Activated B cell treated with CpG ODN at 0.5 μM for 24 hours (primary cell): ENCODE measurements around the gene AUTS2. TPM values are rescaled to one million over a fixed set of nuclear protein-coding genes. Genes with fewer than 3 reads are reported as not detected.

Source experiments
- ATAC-seq: fragments of 200-7000 bp; cut with Tn5 transposase; one replicate; pipeline ENCODE4 v1.10.0; 2021; ENCODE audit warnings: low read depth, mild to moderate bottlenecking, moderate library complexity
- CTCF ChIA-PET: fragments of 350-600 bp; sonication (Branson Sonifier 250); formaldehyde crosslinking; loops from one replicate; lab custom pipeline; 2021; ENCODE audit warnings: antibody characterized with exemption; lab: Charles Lee
- POLR2A ChIA-PET: fragments of 350-600 bp; sonication (Branson Sonifier 250); formaldehyde crosslinking; loops from one replicate; lab custom pipeline; 2021; ENCODE audit warnings: antibody characterized with exemption; lab: Charles Lee
- DNase-seq: peaks from one replicate; pipeline ENCODE4 v3.0.0; 2022
- H3K27ac Mint-ChIP-seq: one replicate; pipeline ENCODE4 v1.8.0; 2020; ENCODE audit warnings: mixed read lengths
- H3K27me3 Mint-ChIP-seq: one replicate; pipeline ENCODE4 v1.8.0; 2021; ENCODE audit warnings: mixed read lengths
- H3K36me3 Mint-ChIP-seq: one replicate; pipeline ENCODE4 v1.8.0; 2021; ENCODE audit warnings: low read depth, mixed read lengths
- H3K4me1 Mint-ChIP-seq: one replicate; pipeline ENCODE4 v1.8.0; 2021; ENCODE audit warnings: mixed read lengths
- H3K4me3 Mint-ChIP-seq: one replicate; pipeline ENCODE4 v1.8.0; 2020; ENCODE audit warnings: mild to moderate bottlenecking, mixed read lengths
- H3K9me3 Mint-ChIP-seq: one replicate; pipeline ENCODE4 v1.8.0; 2020; ENCODE audit warnings: mixed read lengths
- intact Hi-C: fragments of 100-400 bp; cut with micrococcal nuclease; formaldehyde crosslinking; loops from one replicate; pipeline ENCODE4 v1.15.1; 2024
- total RNA-seq: library from RNA; stranded (reverse); gene quantifications from 2 replicates; pipeline ENCODE4 v1.2.3, GENCODE V29; 2022
- TF ChIP-seq, protein P1 (sequence below): fragments of 200-600 bp; IDR thresholded peaks from one replicate; pipeline ENCODE4 v1.8.0; 2022; ENCODE audit warnings: antibody characterized with exemption, mild to moderate bottlenecking

The AUTS2 gene
- total RNA-seq, 1 donor from 2014 or later = 15.9 TPM

DNA sequence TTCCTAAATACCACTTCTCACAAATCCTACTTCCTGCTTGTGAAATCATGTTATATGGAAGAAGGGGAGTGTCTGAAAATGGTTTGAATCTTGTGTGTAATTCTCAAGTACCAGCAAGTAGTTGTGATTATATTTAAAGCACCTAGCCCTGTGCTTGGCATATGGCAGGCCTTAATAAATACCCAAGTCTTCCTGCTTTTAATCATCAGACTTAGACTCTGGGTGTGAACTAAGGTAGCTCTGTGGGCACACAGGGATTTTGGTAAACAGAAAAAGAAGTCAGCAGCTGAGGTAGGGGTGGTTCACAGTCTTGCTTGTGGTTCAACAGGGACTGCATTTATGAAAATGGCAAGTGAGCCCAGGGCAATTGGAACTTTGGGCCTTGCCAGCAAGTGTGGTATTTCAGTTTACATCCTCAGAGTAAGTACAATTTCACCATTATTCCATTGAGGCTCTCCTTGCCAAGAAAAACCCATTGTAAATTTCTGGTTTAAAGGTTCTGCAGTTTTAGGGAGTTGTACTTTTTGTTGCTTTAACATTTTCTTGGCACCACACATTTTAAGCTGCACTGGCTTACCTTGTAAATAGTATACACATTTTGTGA lies 215.5 kb downstream of the AUTS2 start:
- ChIA-PET POLR2A (no interaction called here), CTCF (no interaction called here)
- DNase-seq = no peak
- Mint-ChIP-seq H3K27ac (no peak overlapping the region), H3K4me3 (no peak overlapping the region), H3K9me3 (no peaks in the 10 kb centered on the region), H3K27me3 (no peaks in the 10 kb centered on the region), H3K36me3 (no peaks in the 10 kb centered on the region), H3K4me1 (no peaks in the 10 kb centered on the region)
- ATAC-seq = no peak
- TF ChIP-seq, protein P1, sequence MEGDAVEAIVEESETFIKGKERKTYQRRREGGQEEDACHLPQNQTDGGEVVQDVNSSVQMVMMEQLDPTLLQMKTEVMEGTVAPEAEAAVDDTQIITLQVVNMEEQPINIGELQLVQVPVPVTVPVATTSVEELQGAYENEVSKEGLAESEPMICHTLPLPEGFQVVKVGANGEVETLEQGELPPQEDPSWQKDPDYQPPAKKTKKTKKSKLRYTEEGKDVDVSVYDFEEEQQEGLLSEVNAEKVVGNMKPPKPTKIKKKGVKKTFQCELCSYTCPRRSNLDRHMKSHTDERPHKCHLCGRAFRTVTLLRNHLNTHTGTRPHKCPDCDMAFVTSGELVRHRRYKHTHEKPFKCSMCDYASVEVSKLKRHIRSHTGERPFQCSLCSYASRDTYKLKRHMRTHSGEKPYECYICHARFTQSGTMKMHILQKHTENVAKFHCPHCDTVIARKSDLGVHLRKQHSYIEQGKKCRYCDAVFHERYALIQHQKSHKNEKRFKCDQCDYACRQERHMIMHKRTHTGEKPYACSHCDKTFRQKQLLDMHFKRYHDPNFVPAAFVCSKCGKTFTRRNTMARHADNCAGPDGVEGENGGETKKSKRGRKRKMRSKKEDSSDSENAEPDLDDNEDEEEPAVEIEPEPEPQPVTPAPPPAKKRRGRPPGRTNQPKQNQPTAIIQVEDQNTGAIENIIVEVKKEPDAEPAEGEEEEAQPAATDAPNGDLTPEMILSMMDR = no peak
- intact Hi-C loops = no loop called here

DNA sequence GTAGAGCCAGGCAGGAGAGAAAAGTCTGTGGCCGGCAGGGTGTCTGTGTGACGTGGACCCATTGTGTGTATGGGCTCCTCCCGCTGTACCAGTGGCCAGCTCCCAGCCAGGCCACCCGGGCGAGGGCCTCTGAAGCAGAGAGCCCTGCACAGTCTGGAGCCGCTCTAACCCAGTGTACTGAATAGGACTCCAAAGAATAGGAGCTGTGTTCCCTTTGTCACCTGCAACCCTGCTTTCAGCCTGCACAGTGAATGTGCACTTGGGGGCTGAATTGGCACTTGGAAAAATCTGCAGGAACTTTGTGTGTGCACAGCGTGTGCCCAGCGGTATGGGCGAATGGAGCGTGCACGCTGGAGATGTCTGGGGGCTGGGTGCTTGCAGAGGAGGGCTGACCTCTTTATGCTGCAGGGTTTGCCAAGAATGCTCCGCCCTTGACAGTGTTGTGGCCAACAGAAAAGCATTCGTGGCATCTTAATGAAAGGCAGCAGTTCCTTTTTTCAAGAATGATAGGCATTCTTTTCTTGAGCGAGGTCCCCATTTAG lies 216.2 kb downstream of the AUTS2 start:
- no peak overlapping the region for H3K4me3 Mint-ChIP-seq
- no peaks in the 10 kb centered on the region for H3K27me3 Mint-ChIP-seq
- H3K9me3 Mint-ChIP-seq = no peaks in the 10 kb centered on the region
- H3K36me3 Mint-ChIP-seq = no peaks in the 10 kb centered on the region
- ATAC-seq = no peak
- intact Hi-C loops = no loop called here
- TF ChIP-seq, protein P1 = no peak
- ChIA-PET POLR2A (no interaction called here), CTCF (no interaction called here)
- no peak for DNase-seq
- H3K27ac Mint-ChIP-seq = no peak overlapping the region
- no peaks in the 10 kb centered on the region for H3K4me1 Mint-ChIP-seq

DNA sequence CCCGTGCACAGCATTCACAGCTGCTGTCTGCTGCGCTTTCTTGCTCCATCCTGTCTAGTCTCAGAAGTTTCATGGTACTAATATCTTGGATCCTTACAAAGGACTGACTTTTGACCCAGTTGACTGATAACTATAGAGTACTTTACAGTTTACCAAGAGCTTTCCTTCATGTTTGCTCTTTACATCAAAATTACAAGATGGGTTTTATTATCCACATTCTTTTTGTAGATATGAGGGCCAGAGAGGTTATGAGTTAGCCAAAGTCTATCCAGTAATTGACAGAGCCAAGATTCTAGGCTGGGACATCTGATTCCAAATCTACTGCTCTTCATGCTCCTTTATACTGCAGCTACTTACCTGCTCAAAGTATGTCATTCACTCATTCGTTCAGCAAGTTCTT lies 218.2 kb downstream of the AUTS2 start:
- no peak for ATAC-seq

DNA sequence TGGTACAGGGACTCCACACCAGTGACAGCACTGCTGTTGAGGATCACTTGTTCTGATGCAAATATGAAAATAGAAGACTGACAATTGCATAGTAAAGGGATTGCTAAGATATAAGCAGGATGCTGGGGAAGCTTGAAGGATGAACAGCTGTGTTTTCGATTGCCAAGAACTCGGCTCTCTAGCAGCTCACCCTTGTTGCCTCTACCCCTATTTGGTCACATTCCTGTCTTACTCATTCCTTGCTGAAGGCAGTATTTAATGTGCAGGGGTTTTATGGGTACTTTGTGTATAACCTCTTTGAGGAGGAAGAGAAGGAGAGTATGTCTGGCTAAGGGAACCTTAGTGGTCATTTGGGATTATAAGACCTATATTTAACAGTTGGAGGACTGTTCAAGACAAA lies 218.8 kb downstream of the AUTS2 start:
- no peak overlapping the region for H3K27ac Mint-ChIP-seq
- CTCF ChIA-PET = no interaction called here
- intact Hi-C loops = no loop called here

More for the DNA sequence above, 218.2 kb downstream of the AUTS2 start:
- intact Hi-C loops = no loop called here
- H3K36me3 Mint-ChIP-seq = no peaks in the 10 kb centered on the region
- H3K4me1 Mint-ChIP-seq = peaks cover 2% of the 10 kb centered on the region
- TF ChIP-seq, protein P1 = no peak
- no peaks in the 10 kb centered on the region for H3K27me3 Mint-ChIP-seq
- no peak for DNase-seq
- H3K9me3 Mint-ChIP-seq = no peaks in the 10 kb centered on the region
- H3K27ac Mint-ChIP-seq = no peak overlapping the region
- CTCF ChIA-PET = no interaction called here
- no peak overlapping the region for H3K4me3 Mint-ChIP-seq
- POLR2A ChIA-PET = no interaction called here

DNA sequence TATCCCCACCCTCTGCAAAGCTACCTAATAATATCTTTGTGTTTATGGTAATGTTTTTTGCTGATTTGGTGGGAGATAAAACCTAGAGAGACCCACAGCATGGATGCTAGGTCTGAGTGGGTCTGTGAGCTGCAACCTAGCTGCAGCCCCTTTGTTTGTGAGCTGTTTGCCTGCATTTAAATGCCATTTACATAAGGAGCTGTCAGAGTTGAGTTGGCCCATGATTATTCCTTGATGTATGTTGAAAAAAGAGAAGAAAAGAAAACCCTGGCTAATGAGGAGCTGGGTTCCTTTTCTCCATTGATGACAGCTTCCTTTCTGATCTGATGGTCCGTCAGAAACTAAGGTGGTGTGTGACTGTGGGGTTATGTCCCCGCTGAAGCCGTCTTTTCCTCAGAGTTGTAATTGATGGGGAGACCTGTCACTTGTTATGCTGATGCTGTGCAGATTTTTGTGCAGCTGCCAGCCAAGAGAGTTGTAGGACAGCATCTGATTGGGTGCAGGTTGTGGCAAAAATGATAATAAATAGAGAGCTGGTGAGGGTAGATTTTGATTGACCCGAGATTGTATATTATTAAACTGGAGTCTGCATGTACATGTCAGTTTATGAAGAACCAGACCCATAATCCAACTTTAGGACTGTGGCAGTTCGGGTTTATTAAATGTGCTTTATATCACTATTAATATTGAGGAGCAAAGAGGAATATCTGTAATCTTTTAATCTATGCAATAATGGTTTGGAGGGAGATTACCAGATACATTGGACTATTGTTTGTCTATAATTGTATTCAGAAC lies 219.8 kb downstream of the AUTS2 start:
- Mint-ChIP-seq H3K4me3 (no peak overlapping the region), H3K27ac (no peak overlapping the region), H3K36me3 (no peaks in the 10 kb centered on the region), H3K9me3 (no peaks in the 10 kb centered on the region), H3K4me1 (peaks cover 13% of the 10 kb centered on the region), H3K27me3 (no peaks in the 10 kb centered on the region)
- intact Hi-C loops = no loop called here
- POLR2A ChIA-PET = interaction anchor here (1.3 kb wide), 1 partner anchor 221 kb away, joined by 3 read pairs; no protein-coding TSS in a partner anchor
- TF ChIP-seq, protein P1 = no peak
- DNase-seq (no peak), ATAC-seq (no peak)
- CTCF ChIA-PET = no interaction called here

More for the DNA sequence above, 218.8 kb downstream of the AUTS2 start:
- no peaks in the 10 kb centered on the region for H3K36me3 Mint-ChIP-seq
- no peak for DNase-seq
- peaks cover 5% of the 10 kb centered on the region for H3K4me1 Mint-ChIP-seq
- ATAC-seq = no peak
- no peak overlapping the region for H3K4me3 Mint-ChIP-seq
- H3K27me3 Mint-ChIP-seq = no peaks in the 10 kb centered on the region
- POLR2A ChIA-PET = no interaction called here
- TF ChIP-seq, protein P1 = no peak
- H3K9me3 Mint-ChIP-seq = no peaks in the 10 kb centered on the region
